OCI-LY1 (cell line): Measurements from ENCODE around the gene CBX4.

Source experiments
- CTCF ChIP-seq: fragments of 200-600 bp; sonication (generic), shearing (Covaris generic); IDR thresholded peaks from 2 replicates; pipeline ENCODE4 v1.5.1; 2017; ENCODE audit warnings: mild to moderate bottlenecking, antibody characterized with exemption, low read length, moderate library complexity, mixed read lengths
- EZH2 ChIP-seq: fragments of 200-600 bp; sonication (generic), shearing (Covaris generic); IDR thresholded peaks from 2 replicates; pipeline ENCODE4 v1.8.0; 2017; ENCODE audit warnings: borderline replicate concordance, mixed run types, mild to moderate bottlenecking, antibody characterized with exemption, low read length, moderate library complexity, mixed read lengths

- TF ChIP-seq CTCF = no peak
- no peak for TF ChIP-seq EZH2
Observed at GRCh38 chr17:79866791-79867518, 27.7 kb upstream of the CBX4 start.
